Heart left ventricle (tissue), 13 donors: ENCODE data around the gene MSI2.

Source experiments
- POLR2A ChIP-seq, 2 donors: fragments of 450-650 bp; IDR thresholded peaks; one replicate each; pipeline ENCODE4 v1.6.1; 2017; ENCODE audit warnings: antibody characterized with exemption in 2 of 2, mild to moderate bottlenecking in 2 of 2, moderate library complexity in 2 of 2
- TF ChIP-seq, protein P1 (sequence below), 12 donors: fragments of 200-600 bp; sonication (generic) in 4 of 12; IDR thresholded peaks; one replicate each; pipeline versions ENCODE4 v1.5.0 to v1.8.0; 2018 to 2022; ENCODE audit warnings: antibody characterized with exemption in 12 of 12, mild to moderate bottlenecking in 5 of 12
- donor health status: ischemic (EF 13 %, LVEDD 7.1; RV severe dilation, severe dysfunction).
- donor health status: DM: no; HTN: yes; CAD: no.
- donor health status: DM: no; HTN: no; CAD: no.
- donor health status: ischemic (EF 25% LVEDD 6.9; RV normal size, moderate dysfunction).
- donor health status: ischemic (EF 25% LVEDD 5.7; RV mildly dilated, moderate dysfunction).
- donor health status: ischemic (EF 35%, LVEDD 5.7; RV mildly dilated, moderate dysfunction).
- donor health status: nonischemic (EF 11% LVEDD 7.7; RV severe dilation, severe dysfunction).
- donor health status: DM: yes; HTN: yes; CAD: no.
- donor health status: PGD.
- donor health status: ischemic (EF 29% LVEDD 5.4; RV normal size, mild dysfunction).
- donor health status: nonischemic (EF 23%, LVEDD 6.1; RV moderate dilation, normal function).

DNA sequence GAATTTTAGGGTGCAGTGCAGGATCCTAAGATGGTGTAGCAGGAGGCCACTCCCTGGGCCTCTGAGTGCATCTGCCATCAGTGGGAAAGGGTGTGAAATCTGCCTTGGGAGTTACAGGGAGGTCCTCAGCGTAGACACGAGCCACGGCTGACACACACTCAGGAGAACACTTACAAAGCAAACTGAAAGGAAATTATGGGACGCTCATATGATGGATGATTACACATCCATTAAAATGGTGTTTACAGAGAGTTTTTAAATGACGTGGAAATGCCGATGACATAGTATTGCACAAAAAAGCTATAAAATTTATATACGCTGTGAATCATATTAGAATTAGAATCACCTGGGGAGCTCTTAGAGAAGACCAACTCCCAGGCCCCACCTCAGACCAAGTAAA is 313.5 kb downstream of the MSI2 start:
- TF ChIP-seq, protein P1, sequence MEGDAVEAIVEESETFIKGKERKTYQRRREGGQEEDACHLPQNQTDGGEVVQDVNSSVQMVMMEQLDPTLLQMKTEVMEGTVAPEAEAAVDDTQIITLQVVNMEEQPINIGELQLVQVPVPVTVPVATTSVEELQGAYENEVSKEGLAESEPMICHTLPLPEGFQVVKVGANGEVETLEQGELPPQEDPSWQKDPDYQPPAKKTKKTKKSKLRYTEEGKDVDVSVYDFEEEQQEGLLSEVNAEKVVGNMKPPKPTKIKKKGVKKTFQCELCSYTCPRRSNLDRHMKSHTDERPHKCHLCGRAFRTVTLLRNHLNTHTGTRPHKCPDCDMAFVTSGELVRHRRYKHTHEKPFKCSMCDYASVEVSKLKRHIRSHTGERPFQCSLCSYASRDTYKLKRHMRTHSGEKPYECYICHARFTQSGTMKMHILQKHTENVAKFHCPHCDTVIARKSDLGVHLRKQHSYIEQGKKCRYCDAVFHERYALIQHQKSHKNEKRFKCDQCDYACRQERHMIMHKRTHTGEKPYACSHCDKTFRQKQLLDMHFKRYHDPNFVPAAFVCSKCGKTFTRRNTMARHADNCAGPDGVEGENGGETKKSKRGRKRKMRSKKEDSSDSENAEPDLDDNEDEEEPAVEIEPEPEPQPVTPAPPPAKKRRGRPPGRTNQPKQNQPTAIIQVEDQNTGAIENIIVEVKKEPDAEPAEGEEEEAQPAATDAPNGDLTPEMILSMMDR (IDR thresholded peaks at IDR 0.05), result no peak
- no peak for TF ChIP-seq POLR2A (IDR thresholded peaks at IDR 0.05)
